Smooth muscle cell (in vitro differentiated cells): ENCODE data around the gene BATF2. TPM values are rescaled to one million over a fixed set of nuclear protein-coding genes. Genes with fewer than 3 reads are reported as not detected.

Source experiments
- DNase-seq: peaks from one replicate; lab custom pipeline; 2025; ENCODE audit not compliant: unreplicated experiment; lab: John Stamatoyannopoulos, UW
- H2AFZ ChIP-seq: fragments of 200-600 bp; sonication (generic); 2 replicates; pipeline ENCODE4 v1.6.0; 2016; ENCODE audit warnings: antibody characterized with exemption, low read depth, mild to moderate bottlenecking
- H3F3A ChIP-seq: fragments of 200-600 bp; sonication (generic); 2 replicates; pipeline ENCODE4 v1.6.0; 2017; ENCODE audit warnings: antibody characterized with exemption, low read depth
- H3K27ac ChIP-seq: fragments of 200-600 bp; sonication (generic); 2 replicates; pipeline ENCODE4 v1.5.1; 2016; ENCODE audit warnings: low read depth, mild to moderate bottlenecking
- H3K27me3 ChIP-seq: fragments of 200-600 bp; sonication (generic); 2 replicates; pipeline ENCODE4 v1.6.1; 2016; ENCODE audit warnings: low read depth, mild to moderate bottlenecking
- H3K36me3 ChIP-seq: fragments of 200-600 bp; sonication (generic); 2 replicates; pipeline ENCODE4 v1.5.1; 2016; ENCODE audit warnings: low read depth
- H3K4me1 ChIP-seq: fragments of 200-600 bp; sonication (generic); 2 replicates; pipeline ENCODE4 v1.5.1; 2016; ENCODE audit warnings: low read depth
- H3K4me2 ChIP-seq: fragments of 200-600 bp; sonication (generic); 2 replicates; pipeline ENCODE4 v1.6.0; 2016; ENCODE audit warnings: mild to moderate bottlenecking
- H3K4me3 ChIP-seq: fragments of 200-600 bp; sonication (generic); 2 replicates; pipeline ENCODE4 v1.5.1; 2016; ENCODE audit warnings: mild to moderate bottlenecking
- H3K79me2 ChIP-seq: fragments of 200-600 bp; sonication (generic); 2 replicates; pipeline ENCODE4 v1.6.0; 2016; ENCODE audit warnings: low read depth, mild to moderate bottlenecking
- H3K9ac ChIP-seq: fragments of 200-600 bp; sonication (generic); 2 replicates; pipeline ENCODE4 v1.6.0; 2016; ENCODE audit warnings: low read depth
- H3K9me3 ChIP-seq: fragments of 200-600 bp; sonication (generic); replicated peaks from 2 replicates; pipeline ENCODE4 v1.5.1; 2016; ENCODE audit warnings: low read depth
- H4K20me1 ChIP-seq: fragments of 200-600 bp; sonication (generic); 2 replicates; pipeline ENCODE4 v1.6.0; 2016; ENCODE audit warnings: low read depth
- WGBS: methylation state at CpG from one replicate; pipeline ENCODE4 v1.1.7; 2016; ENCODE audit warnings: low lambda C conversion rate; 5-methylcytosine and 5-hydroxymethylcytosine counted together
- polyA plus RNA-seq: library from polyadenylated mRNA; unstranded; fragments of >200 nt; fragmentation: Nextera tagmentation; extraction: Ambion mirVana; gene quantifications from 2 replicates; pipeline ENCODE4 v1.2.1, GENCODE V29; 2016
- total RNA-seq: library from RNA; depleted of rRNA; stranded (reverse); fragments of >200 nt; gene quantifications from 2 replicates; pipeline ENCODE4 v1.2.3, GENCODE V29; 2014
- TF ChIP-seq, protein P1 (sequence below): fragments of 200-600 bp; sonication (generic); IDR thresholded peaks from 2 replicates; pipeline ENCODE4 v1.5.1; 2017; ENCODE audit warnings: borderline replicate concordance, mild to moderate bottlenecking, antibody characterized with exemption; ENCODE audit not compliant: insufficient read depth, poor library complexity, severe bottlenecking

BATF2 gene
- total and polyA plus RNA-seq, 2 experiments from 2014 or later: 0.41 TPM; not detected in 1

GRCh38 chr11:64967375-64967774 lies 29.4 kb downstream of the BATF2 start:
- no peak overlapping the region for H3K27ac ChIP-seq
- peaks cover 3% of the 10 kb centered on the region for H3F3A ChIP-seq
- no peak overlapping the region for H2AFZ ChIP-seq
- H3K9me3 ChIP-seq: no peaks in the 10 kb centered on the region
- no peaks in the 10 kb centered on the region for H3K36me3 ChIP-seq
- no peak overlapping the region for H3K4me2 ChIP-seq
- no peaks in the 10 kb centered on the region for H3K27me3 ChIP-seq
- 92% methylated on average over 3 of the region's 3 CpGs for WGBS
- H3K9ac ChIP-seq: no peak overlapping the region
- TF ChIP-seq, protein P1, sequence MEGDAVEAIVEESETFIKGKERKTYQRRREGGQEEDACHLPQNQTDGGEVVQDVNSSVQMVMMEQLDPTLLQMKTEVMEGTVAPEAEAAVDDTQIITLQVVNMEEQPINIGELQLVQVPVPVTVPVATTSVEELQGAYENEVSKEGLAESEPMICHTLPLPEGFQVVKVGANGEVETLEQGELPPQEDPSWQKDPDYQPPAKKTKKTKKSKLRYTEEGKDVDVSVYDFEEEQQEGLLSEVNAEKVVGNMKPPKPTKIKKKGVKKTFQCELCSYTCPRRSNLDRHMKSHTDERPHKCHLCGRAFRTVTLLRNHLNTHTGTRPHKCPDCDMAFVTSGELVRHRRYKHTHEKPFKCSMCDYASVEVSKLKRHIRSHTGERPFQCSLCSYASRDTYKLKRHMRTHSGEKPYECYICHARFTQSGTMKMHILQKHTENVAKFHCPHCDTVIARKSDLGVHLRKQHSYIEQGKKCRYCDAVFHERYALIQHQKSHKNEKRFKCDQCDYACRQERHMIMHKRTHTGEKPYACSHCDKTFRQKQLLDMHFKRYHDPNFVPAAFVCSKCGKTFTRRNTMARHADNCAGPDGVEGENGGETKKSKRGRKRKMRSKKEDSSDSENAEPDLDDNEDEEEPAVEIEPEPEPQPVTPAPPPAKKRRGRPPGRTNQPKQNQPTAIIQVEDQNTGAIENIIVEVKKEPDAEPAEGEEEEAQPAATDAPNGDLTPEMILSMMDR: no peak
- no peak overlapping the region for H3K4me3 ChIP-seq
- no peaks in the 10 kb centered on the region for H3K4me1 ChIP-seq
- no peak for DNase-seq
- no peaks in the 10 kb centered on the region for H3K79me2 ChIP-seq
- no peaks in the 10 kb centered on the region for H4K20me1 ChIP-seq

- no peak overlapping the region for H3K9ac ChIP-seq
- TF ChIP-seq, protein P1: no peak
- no peak for DNase-seq
- WGBS: 91% methylated on average over 5 of the region's 5 CpGs
- H4K20me1 ChIP-seq: no peaks in the 10 kb centered on the region
- H3K27me3 ChIP-seq: no peaks in the 10 kb centered on the region
- no peaks in the 10 kb centered on the region for H3F3A ChIP-seq
- H2AFZ ChIP-seq: no peak overlapping the region
- H3K9me3 ChIP-seq: no peaks in the 10 kb centered on the region
- H3K4me1 ChIP-seq: no peaks in the 10 kb centered on the region
- no peak overlapping the region for H3K4me2 ChIP-seq
- H3K4me3 ChIP-seq: no peak overlapping the region
- no peaks in the 10 kb centered on the region for H3K79me2 ChIP-seq
- H3K36me3 ChIP-seq: no peaks in the 10 kb centered on the region
- H3K27ac ChIP-seq: no peak overlapping the region
Measured at GRCh38 chr11:64963072-64963631, 33.6 kb downstream of the BATF2 start.

- 76% methylated on average over 4 of the region's 4 CpGs for WGBS
- Histone ChIP-seq H3K9ac (no peak overlapping the region), H3K27ac (no peak overlapping the region), H3K36me3 (no peaks in the 10 kb centered on the region), H3K27me3 (no peaks in the 10 kb centered on the region), H3K9me3 (no peaks in the 10 kb centered on the region), H3K4me2 (no peak overlapping the region), H3K4me1 (no peaks in the 10 kb centered on the region), H3K79me2 (no peaks in the 10 kb centered on the region), H3F3A (no peaks in the 10 kb centered on the region), H3K4me3 (no peak overlapping the region), H2AFZ (no peak overlapping the region), H4K20me1 (no peaks in the 10 kb centered on the region)
- TF ChIP-seq, protein P1: no peak
- DNase-seq: no peak
Measured at GRCh38 chr11:64960719-64961118, 36.1 kb downstream of the BATF2 start.

- Histone ChIP-seq H3K79me2 (no peaks in the 10 kb centered on the region), H3K4me1 (no peaks in the 10 kb centered on the region), H4K20me1 (no peaks in the 10 kb centered on the region), H2AFZ (no peak overlapping the region), H3K36me3 (no peaks in the 10 kb centered on the region), H3K27me3 (peaks cover 6% of the 10 kb centered on the region), H3F3A (no peaks in the 10 kb centered on the region), H3K4me3 (no peak overlapping the region), H3K9me3 (no peaks in the 10 kb centered on the region), H3K27ac (no peak overlapping the region), H3K9ac (no peak overlapping the region), H3K4me2 (no peak overlapping the region)
- no peak for DNase-seq
- WGBS: 82% methylated on average over 3 of the region's 3 CpGs
- TF ChIP-seq, protein P1: no peak
Measured at GRCh38 chr11:64959498-64959897, 37.3 kb downstream of the BATF2 start.
